HTR-8/SVneo (cell line): ENCODE measurements around the gene WAC.
A peak's percentile ranks its signal among the peaks of the same experiment; 100 is the strongest.
"Not testable (repeated sequence)": the region's sequence is repeated elsewhere in the genome, so short reads cannot be mapped to it uniquely, and the experiment has no call there.

ENCODE experiments used
- DNase-seq: peaks from one replicate; pipeline ENCODE4 v3.0.0; 2011; ENCODE audit warnings: low spot score, mixed read lengths; ENCODE audit not compliant: insufficient read length
- FAIRE-seq: peaks from 2 replicates; lab custom pipeline; 2011; peaks lifted over from hg19 to GRCh38; lab: Jason Lieb, UNC

The WAC gene

GRCh38 chr10:28532337-28533185 lies at the start of gene WAC:
Gene WAC (plus strand): TSS chr10:28533118. CDS start chr10:28533580, 462 bp downstream.
- peak; percentile 83 for DNase-seq
- peak; percentile 82 for FAIRE-seq

DNA sequence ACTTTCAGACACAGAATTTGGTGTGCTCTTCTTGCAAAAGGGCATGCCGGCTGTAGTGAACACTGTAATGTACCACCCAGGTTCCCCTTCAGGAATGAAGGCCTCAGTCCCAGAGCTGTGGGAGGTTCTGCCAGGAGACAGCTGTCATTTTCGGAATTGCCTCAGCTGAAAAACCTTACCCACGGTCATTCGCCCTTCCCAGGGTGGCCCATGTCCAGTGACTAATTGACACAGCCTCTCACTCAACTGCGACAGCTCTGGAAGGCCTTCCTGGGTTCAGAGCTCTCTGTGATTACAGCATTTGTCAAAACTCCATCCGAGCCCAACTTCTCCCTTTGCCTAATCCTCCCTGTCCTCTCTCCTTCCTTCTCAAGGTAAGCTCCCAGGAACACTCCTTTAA lies 43.7 kb upstream of the WAC start:
- FAIRE-seq (no peak), DNase-seq (no peak)

DNA sequence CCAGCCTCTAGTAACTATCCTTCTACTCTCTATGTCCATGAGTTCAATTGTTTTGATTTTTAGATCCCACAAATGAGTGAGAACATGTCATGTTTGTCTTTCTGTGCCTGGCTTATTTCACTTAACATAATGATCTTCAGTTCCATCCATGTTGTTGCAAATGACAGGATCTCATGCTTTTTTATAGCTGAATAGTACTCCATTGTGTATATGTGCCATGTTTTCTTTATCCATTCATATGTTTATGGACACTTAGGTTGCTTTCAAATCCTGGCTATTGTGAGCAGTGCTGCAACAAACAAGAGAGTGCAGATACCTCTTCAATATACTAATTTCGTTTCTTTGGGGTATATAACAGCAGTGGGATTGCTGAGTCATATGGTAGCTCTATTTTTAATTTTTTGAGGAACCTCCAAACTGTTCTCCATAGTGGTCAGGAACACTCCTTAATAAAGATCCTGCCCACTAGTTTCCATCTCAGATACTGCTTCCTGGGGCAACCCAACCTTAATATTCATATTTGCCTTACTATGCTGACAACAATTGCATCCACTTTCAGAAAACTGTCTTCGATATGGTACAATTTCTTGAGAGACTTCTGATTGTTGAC lies 42.6 kb upstream of the WAC start:
- not testable (repeated sequence) for FAIRE-seq, DNase-seq

DNA sequence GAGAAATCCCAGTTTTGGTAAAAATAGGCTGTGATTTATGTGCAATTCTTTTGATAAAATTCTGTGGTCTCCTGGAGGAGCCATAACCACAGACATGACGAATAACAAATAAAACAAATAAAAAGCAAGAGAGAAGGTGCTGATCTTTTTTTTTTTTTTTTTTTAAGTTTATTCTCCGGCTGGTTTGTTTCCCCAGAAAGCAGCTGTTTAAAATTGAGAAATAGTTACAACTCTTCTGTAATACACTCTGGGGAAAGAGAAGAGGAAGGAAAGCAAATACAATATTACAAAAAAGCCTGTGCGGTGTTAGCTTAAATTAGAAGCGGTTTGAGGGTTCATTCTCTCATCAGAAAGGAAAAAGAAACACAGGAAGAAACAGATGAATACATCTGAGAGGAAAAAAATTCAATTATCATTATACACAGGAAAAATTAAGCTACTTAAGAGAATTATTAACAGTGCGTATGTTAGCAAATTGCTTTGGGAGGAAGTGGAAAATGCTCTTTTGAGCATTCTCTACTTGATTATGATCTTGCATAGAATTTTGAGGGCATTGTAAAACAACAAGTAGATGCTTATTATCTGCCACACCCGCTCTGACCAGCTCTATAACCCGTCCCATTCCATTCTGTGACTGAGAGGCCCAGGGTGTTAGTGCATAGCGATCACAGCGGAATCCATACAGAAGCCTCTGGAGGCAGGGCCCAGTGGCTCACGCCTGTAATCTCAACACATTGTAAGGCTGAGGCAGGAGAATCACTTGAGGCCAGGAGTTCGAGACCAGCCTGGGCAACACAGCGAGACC lies 40.6 kb upstream of the WAC start:
- DNase-seq (no peak), FAIRE-seq (no peak)

GRCh38 chr10:28494420-28494819 lies 38.5 kb upstream of the WAC start:
- no peak for FAIRE-seq
- no peak for DNase-seq

GRCh38 chr10:28495084-28495483 lies 37.8 kb upstream of the WAC start:
- no peak for FAIRE-seq

DNA sequence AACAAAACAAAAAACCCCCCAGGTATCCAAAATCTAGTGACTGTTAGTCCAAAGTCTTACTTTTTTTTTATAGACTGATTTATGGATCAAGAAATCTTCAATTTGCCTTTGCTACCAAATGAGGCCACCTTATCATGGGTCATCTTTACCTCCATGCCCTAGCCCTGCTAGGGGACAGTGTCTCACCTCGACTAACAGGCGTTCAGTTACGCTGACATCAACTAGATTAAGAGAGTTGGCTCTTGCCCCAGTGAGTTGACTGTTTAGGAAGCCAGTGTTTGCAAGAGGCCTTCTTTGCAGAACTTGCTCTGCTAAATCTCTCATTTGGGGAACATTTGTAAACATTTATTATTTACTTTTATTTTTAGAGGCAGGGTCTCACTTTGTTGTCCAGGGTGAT lies 36.9 kb upstream of the WAC start:
- DNase-seq = no peak
- FAIRE-seq = no peak

More at GRCh38 chr10:28495084-28495483, 37.8 kb upstream of the WAC start:
- no peak for DNase-seq

- no peak for DNase-seq
- FAIRE-seq = no peak
Measured at GRCh38 chr10:28496481-28496961, 36.4 kb upstream of the WAC start.

GRCh38 chr10:28497313-28498126 lies 35.4 kb upstream of the WAC start:
- DNase-seq = no peak
- FAIRE-seq = no peak

DNA sequence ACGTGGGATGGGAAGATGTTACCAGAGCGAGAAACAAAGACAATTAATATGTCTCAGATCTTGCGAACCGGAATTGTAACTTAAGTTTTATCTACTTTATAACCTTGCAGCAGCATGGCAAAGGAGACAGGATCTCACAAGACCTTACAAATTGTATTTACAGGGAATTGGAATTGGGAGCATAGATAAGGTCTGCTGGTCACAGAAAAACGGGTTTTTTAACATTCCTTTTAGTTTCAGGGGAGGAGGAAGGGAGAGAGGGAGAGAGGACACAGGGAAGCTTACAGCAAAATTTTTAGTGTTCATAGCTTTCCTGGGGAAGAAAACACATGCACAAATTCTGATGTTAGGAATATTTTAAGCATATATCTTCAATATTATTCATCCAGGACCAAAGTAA lies 32.7 kb upstream of the WAC start:
- FAIRE-seq = not testable (repeated sequence)

GRCh38 chr10:28503114-28503513 lies 29.8 kb upstream of the WAC start:
- FAIRE-seq = no peak
- no peak for DNase-seq

More for the DNA sequence above, 32.7 kb upstream of the WAC start:
- not testable (repeated sequence) for DNase-seq

DNA sequence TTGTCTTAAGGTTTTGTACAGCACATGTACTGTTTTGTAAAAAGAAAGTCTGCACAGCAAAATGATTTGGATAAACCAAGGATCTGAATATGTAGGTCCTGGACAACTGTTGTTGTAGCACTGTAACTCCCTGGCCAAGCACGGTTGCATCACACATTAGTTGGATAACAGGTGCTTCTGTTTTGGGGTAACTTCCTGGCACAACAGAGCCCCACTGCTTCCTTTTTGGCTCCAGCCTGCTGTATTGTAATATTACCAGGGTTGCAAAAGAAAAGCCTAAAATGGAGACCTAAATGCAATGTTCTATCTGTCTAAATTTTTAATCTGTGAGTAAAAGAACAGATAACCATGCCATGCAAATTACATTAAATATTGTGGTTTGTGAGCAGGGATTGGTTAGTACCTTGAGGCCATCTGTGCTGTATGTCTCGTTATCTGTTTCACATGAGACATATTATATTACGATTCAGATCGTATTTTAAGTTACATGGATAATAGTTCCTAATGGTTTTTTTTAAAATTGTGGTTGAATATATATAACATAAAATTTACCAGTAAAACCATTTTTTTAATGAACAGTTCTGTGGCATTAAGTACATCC lies 27.5 kb upstream of the WAC start:
- DNase-seq (no peak), FAIRE-seq (no peak)

GRCh38 chr10:28508304-28508925 lies 24.5 kb upstream of the WAC start:
- FAIRE-seq (no peak), DNase-seq (no peak)

DNA sequence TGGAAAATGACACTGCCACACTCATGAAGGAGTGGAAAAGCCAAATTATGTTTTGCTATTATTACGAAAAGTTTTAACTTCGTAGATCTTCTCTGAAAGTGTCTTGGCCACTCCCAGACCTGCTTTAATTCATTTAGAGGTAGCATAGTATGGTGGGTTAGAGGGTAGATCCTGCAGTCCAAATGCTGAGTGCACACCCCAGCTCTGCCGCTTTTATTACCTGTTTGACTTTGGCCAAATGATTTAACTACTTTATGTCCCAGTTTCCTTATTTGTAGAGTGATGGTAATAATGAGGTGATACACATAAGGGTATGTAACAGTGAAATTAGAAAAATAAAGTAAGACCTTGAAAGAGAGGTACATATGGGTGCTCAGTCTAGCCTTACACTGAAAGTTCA lies 23.6 kb upstream of the WAC start:
- no peak for FAIRE-seq
- no peak for DNase-seq

DNA sequence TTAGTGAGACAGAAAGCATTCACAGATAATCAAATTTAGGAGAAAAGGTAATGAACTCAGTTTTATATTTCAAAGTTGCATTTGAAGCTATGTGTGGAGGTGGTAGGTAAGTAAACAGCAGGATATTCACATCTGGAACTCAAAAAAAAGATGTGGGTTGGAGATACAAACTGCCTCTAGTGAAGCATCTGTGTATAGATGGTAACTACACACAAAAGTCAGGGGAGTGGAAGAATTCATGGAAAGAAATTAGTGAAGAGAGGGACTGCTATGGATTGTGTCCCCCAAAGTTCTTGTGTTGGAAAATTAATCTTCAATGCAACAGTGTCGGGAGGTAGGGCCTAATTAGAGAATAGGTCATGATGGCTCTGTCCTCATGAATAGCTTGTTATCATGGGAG lies 18.3 kb upstream of the WAC start:
- DNase-seq (no peak), FAIRE-seq (no peak)

DNA sequence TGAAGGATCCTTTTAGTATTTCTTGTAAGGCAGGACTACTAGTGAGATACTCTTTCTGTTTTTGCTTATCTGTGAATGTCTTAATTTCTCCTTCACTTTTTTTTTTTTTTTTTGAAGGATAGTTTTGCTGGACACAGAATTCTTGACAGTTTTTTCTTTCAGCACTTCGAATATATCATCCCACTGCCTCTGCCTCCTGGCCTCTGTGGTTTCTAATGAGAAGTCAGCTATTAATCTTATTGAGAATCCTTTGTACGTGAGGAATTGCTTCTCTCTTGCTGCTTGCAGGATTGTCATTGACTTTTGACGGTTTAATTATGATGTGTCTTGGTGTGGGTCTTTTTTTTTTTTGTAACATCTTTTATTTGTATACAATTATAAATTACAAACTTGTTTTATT lies 12.6 kb upstream of the WAC start:
- FAIRE-seq (no peak), DNase-seq (no peak)

GRCh38 chr10:28520828-28521227 lies 12.1 kb upstream of the WAC start:
- FAIRE-seq = peak; percentile 55
- not testable (repeated sequence) for DNase-seq

DNA sequence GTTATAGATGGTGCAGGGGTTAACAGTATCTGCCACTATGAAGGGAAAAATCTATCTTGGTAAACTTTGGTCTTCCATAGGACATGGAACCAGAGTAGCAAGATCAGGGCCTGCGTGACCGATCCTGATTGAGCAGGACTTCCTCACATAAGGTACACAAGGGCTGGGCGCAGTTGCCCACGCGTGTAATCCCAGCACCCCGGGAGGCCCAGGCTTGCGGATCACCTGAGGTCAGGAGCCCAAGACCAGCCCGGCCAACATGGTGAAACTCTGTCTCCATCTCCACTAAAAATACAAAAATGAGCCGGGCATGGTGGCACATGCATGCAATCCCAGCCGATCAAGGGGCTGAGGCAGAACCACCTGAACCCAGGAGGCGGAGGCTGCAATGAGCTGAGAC lies 11.0 kb upstream of the WAC start:
- DNase-seq, FAIRE-seq: not testable (repeated sequence)

GRCh38 chr10:28523725-28524252 lies 9.1 kb upstream of the WAC start:
- no peak for DNase-seq
- FAIRE-seq = no peak
